Nephron (organoid): ENCODE measurements around the gene TAGLN2.
A peak's percentile ranks its signal among the peaks of the same experiment; 100 is the strongest.

Source experiments
- H3K27ac Mint-ChIP-seq, 3 experiments: 2 replicates each; pipeline ENCODE4 v1.8.0; 2020; ENCODE audit warnings: mixed read lengths in 3 of 3, mild to moderate bottlenecking in 2 of 3, moderate library complexity in 1 of 3
- H3K27me3 Mint-ChIP-seq: 2 replicates; pipeline ENCODE4 v1.8.0; 2021; ENCODE audit warnings: low read depth, mild to moderate bottlenecking, moderate library complexity, mixed read lengths
- H3K36me3 Mint-ChIP-seq: 2 replicates; pipeline ENCODE4 v1.8.0; 2020; ENCODE audit warnings: low read depth, mixed read lengths
- H3K4me1 Mint-ChIP-seq: 2 replicates; pipeline ENCODE4 v1.8.0; 2020; ENCODE audit warnings: mixed read lengths
- H3K4me3 Mint-ChIP-seq, 3 experiments: 2 replicates each; pipeline ENCODE4 v1.8.0; 2020; ENCODE audit warnings: mild to moderate bottlenecking in 3 of 3, mixed read lengths in 3 of 3, moderate library complexity in 2 of 3
- H3K9me3 Mint-ChIP-seq: 2 replicates; pipeline ENCODE4 v1.8.0; 2020; ENCODE audit warnings: mixed read lengths
- CTCF ChIP-seq, 3 experiments: fragments of 200-600 bp; sonication (generic); IDR thresholded peaks; one replicate each; pipeline ENCODE4 v1.5.0; 2021; ENCODE audit warnings: antibody characterized with exemption in 3 of 3; ENCODE audit not compliant: unreplicated experiment in 3 of 3

Gene TAGLN2

DNA sequence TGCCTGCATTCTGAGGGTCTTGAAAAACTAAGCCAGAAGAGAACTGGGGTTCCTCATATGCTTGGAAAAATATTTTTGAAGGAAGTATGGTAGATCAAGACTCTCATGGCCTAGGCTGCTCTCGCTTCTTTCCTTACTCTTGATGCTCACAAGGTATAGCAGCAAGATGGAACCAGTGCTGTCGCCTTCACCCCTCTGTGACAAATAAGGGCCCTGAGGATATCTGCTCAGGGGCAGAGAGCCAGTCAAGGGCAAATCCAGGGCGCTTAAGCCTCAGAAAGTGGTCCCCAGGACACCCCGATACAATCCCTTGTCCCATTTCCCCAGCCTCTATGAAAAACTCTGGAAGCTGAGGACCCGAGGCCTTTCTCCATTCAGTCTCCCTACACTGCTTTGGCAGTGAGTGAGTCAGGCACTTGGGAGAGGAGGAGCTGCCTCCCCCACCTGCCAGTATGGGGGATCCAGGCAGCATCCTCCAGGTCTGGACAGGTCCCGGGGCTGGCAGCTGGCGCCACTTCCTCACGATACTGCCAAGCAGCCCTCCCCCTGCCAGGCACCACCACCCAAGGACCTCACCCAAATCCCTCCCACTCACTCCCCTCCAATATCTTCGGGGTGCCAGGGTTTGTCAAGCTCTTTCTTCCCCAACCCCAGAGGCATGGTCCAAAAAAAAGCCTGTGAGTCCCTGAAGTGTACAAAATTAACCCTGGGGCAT lies 18.8 kb upstream of the TAGLN2 start:
- Mint-ChIP-seq H3K9me3 (no peaks in the 10 kb centered on the region), H3K27me3 (peaks cover 10% of the 10 kb centered on the region), H3K36me3 (peaks cover under 1% of the 10 kb centered on the region), H3K27ac (no peak overlapping the region), H3K4me3 (peak overlapping the region; percentile 89 to 92 (median 90)), H3K4me1 (peaks cover 31% of the 10 kb centered on the region)
- no peak for TF ChIP-seq CTCF (IDR thresholded peaks at IDR 0.05; ENCODE audit: unreplicated experiment in 3 of 3)

GRCh38 chr1:159943278-159943640 lies 18.0 kb upstream of the TAGLN2 start:
- peaks cover 31% of the 10 kb centered on the region for H3K4me1 Mint-ChIP-seq
- H3K27me3 Mint-ChIP-seq, result peaks cover 10% of the 10 kb centered on the region
- H3K4me3 Mint-ChIP-seq, result peak overlapping the region; percentile 18 to 65 (median 27)
- no peaks in the 10 kb centered on the region for H3K9me3 Mint-ChIP-seq
- no peak overlapping the region for H3K27ac Mint-ChIP-seq
- no peak for TF ChIP-seq CTCF (IDR thresholded peaks at IDR 0.05; ENCODE audit: unreplicated experiment in 3 of 3)
- peaks cover 5% of the 10 kb centered on the region for H3K36me3 Mint-ChIP-seq

GRCh38 chr1:159942632-159943277 lies 17.4 kb upstream of the TAGLN2 start:
- Mint-ChIP-seq H3K27ac (peak overlapping the region in 2 of 3 experiments; percentile 18 to 39), H3K4me1 (peaks cover 36% of the 10 kb centered on the region), H3K4me3 (peak overlapping the region; percentile 41 to 64 (median 62)), H3K27me3 (peaks cover 10% of the 10 kb centered on the region), H3K9me3 (no peaks in the 10 kb centered on the region), H3K36me3 (peaks cover 5% of the 10 kb centered on the region)
- no peak for TF ChIP-seq CTCF (IDR thresholded peaks at IDR 0.05; ENCODE audit: unreplicated experiment in 3 of 3)

- Mint-ChIP-seq H3K27me3 (peaks cover 10% of the 10 kb centered on the region), H3K4me3 (peak overlapping the region; percentile 41 to 64 (median 62)), H3K27ac (no peak overlapping the region), H3K9me3 (no peaks in the 10 kb centered on the region), H3K4me1 (peaks cover 43% of the 10 kb centered on the region), H3K36me3 (peaks cover 5% of the 10 kb centered on the region)
- TF ChIP-seq CTCF (IDR thresholded peaks at IDR 0.05; ENCODE audit: unreplicated experiment in 3 of 3), result no peak
Observed at GRCh38 chr1:159941591-159942560, 16.6 kb upstream of the TAGLN2 start.

- no peak for TF ChIP-seq CTCF (IDR thresholded peaks at IDR 0.05; ENCODE audit: unreplicated experiment in 3 of 3)
- Mint-ChIP-seq H3K9me3 (no peaks in the 10 kb centered on the region), H3K4me3 (no peak overlapping the region), H3K27me3 (peaks cover 10% of the 10 kb centered on the region), H3K36me3 (peaks cover 5% of the 10 kb centered on the region), H3K4me1 (peaks cover 43% of the 10 kb centered on the region), H3K27ac (no peak overlapping the region)
Observed at GRCh38 chr1:159941141-159941540, 15.8 kb upstream of the TAGLN2 start.
